GM19351 (cell line): Measurements from ENCODE around the gene MGAM2.
"Not testable (repeated sequence)": the region's sequence is repeated elsewhere in the genome, so short reads cannot be mapped to it uniquely, and the experiment has no call there.

ENCODE experiments used
- ATAC-seq: cut with Tn5 transposase; IDR thresholded peaks from one replicate; pipeline ENCODE4 v1.9.1; 2021; ENCODE audit warnings: mild to moderate bottlenecking, moderate library complexity; ENCODE audit not compliant: unreplicated experiment

Gene MGAM2

DNA sequence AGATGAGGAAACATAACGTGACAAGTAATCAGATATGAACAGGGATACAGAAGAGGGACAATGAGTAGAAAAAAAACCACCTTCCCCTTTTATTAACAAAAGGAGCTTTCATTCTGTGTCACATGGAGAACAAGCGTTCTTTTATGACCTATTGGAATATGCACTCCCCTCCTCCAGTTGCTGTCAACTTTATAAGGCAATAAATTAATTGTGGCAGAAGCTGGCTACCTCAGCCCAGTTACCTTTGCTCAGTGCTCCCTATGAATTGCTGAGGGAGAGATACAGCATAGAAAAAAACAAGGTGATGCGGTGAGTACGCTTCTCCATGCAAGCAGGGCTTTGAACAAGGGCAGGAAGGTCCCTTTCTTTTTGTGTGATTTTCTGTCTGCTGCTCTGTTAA lies at the start of gene MGAM2:
Gene MGAM2, plus strand, starts transcription at position 220 of the 400 bp plus-strand sequence. CDS start 5,156 bp downstream, outside the sequence.
- ATAC-seq: no peak

DNA sequence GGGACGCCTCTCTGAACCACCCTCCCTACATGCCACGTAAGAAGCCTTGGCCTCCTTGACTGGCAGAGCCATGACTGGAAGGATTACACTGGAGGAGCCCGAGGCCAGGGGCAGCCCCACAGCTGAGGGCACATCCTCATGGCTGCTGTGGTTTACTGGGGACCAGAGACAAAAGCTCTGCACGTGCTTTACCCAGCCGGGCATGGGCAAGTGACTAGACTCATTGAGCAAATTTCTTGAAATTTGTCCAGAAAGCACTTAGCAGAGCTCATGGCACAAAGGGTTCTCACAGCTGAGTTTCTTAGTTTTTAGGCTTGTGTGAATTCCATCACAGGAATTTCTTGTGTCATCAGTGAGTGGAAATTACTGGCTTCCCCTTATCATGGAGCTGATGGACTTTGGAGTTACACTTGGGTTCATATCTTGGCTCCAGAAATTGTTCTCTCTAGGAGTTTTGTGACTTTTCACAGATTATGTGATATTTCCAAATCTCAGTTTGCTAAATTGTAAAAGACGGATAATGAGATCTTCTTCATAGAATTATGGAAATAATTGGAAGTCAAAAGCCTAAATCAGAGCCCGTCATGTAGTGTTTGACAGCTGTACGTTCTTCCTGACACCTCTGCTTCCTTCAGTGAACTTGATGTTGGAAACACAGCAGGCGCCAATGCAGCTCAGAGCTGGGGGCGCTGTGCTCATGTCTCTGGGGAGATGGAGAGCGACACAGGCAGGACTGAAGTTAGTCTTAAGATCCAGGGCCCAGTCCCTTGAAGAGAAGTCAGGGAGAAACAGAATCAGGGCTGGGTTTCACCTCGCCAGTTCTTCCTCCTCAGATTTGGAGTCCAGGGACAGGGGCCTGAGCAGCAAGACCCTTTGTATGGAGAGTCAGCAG lies 47.7 kb upstream of the MGAM2 start:
- no peak for ATAC-seq

DNA sequence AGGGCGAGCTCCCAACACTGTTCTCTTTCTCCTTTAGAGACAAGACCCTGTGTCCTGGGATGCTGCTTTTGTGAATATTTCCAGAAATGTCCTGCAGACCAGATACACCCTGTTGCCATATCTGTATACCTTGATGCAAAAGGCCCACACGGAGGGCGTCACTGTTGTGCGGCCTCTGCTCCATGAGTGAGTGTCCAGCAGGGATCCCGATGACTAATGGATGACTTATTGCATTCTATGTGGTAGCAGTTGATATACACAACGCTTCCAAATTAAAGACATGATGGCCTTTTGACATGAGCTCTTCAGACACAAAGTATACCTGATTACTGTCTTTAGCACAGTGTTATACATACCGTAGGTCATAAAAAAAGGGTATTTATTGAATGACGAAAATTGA lies 45.0 kb upstream of the MGAM2 start:
- ATAC-seq: no peak

DNA sequence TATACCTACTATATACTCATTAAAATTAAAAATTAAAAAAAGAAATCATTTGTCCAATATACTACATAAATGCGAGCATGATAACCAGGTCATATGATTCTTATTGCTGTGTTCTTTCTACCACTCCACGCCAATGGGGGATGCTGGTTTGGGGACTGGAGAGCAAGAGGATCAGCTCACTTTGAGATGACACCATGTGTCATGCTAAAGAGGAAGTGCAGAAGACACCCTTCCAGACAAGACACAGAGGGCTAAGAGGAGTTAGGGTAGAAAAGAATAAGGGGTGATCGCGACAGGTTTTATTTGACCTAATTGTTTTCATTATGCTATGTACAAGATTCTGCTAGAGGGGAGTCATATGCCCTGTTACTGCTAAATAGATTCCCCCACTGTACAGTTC lies 33.8 kb upstream of the MGAM2 start:
- no peak for ATAC-seq

DNA sequence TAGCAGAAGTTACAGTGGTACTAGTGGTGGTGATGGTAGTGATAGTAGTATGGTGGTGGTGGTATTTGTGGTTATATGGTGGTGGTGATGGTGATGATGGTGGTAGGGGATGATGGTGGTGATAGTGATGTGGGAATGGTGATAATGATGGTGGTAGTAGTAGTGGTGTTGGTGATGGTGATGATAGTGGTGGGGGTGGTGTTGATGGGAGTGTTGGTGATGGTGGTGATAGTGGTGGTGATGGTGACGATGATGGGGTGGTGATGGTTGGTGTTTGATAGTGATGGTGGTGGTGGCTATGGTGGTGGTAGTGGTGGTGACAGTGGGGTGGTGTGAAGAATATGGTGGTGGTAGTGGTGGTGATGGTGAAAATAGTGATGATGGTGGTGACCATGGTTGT lies 27.9 kb upstream of the MGAM2 start:
- ATAC-seq: no peak

DNA sequence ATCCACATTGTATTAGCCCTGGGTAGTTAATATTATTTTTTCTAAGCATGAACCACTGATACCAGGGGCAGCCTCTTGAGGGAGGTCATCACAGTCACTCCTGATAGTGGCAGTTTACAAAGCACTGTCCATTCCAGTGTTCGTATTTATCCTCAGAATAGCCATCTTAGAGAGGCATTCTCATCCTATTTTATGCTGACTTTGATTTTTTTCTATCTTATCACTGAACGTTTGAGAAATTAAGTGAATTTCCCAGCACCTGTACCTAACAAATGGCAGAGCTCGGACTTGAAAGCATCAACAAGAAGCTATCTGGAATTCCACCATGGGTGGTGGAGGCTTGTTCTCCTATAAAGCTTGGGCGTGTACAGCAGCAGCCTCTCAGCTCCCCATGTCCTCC lies 26.1 kb upstream of the MGAM2 start:
- no peak for ATAC-seq

- ATAC-seq: no peak
These were observed 23.4 kb upstream of the MGAM2 start for GRCh38 chr7:142088022-142088714.

DNA sequence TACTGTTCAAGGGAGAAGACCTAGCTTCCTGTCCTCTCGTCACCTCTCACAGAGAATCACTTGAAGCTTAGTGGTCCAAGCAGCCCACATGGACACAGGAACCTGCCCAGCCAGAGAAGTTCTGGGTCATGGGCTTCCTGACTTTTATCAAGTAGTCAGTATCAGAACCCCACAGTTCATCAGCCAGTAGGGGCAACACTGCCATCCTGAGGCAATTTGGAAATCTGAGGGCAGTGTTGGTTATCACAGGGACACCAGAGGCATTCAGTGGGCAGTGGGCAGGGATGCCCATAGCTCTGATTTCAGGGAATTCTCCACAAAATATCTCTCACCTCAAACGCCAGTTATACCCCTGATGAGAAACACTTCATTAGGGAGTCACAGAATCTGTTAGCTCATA lies 22.5 kb upstream of the MGAM2 start:
- no peak for ATAC-seq

- no peak for ATAC-seq
These were observed 19.6 kb upstream of the MGAM2 start for GRCh38 chr7:142091961-142092360.

DNA sequence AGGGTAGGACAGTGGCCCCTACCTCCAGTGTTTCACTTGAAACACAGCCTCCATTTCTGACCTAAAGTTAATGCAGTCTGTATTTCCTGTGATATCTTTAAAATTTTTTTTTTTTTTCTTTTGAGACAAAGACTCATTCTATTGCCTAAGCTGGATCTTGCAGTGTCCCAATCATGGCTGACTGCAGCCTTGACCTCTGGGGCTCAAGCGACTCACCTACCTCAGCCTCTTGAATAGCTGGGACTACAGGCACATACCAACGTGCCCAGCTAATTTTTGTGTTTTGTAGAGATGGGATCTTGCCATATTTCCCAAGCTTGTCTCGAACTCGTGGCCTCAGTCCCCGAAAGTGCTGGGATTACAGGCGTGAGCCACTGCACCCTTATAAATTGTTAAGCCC lies 16.7 kb upstream of the MGAM2 start:
- ATAC-seq: no peak

DNA sequence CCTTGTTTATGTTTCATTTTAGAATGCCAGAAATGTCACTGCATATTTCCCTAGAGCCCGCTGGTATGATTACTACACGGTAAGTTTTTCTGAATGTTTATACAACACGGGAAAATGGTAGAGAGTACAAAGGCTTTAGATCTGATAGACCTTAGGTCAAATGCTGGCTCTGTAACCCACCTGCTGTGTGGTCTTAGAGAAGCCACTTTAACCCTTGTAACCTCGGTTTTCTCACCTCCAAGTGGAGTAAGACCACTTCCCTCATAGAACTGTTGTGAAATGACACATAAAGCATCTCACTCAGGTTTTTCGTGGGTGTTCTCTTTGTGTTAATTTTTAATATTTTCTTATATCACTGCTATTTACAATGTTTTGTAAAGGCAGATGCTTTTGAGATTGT lies 13.9 kb upstream of the MGAM2 start:
- no peak for ATAC-seq

DNA sequence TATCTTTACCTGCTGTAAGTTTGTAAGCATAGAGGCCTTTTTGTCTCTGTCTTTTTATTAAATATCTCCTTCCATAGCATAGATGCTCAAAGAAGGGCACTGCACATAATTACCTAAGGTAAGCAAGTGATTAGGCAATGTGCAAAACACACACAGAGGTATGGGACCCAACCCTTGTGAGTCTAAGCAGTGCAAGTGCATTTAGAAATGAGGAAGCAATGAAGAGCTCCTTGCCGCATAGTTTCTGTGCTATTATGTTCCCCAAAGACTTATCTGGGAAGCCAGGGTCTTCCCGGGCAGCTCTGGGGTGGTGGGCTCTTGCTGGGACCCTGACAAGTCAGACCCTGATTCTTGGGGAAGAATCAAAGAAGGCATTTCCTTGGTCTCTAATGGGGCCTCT lies 13.5 kb upstream of the MGAM2 start:
- no peak for ATAC-seq

- ATAC-seq: not testable (repeated sequence)
These were observed 12.2 kb upstream of the MGAM2 start for GRCh38 chr7:142099347-142099746.

DNA sequence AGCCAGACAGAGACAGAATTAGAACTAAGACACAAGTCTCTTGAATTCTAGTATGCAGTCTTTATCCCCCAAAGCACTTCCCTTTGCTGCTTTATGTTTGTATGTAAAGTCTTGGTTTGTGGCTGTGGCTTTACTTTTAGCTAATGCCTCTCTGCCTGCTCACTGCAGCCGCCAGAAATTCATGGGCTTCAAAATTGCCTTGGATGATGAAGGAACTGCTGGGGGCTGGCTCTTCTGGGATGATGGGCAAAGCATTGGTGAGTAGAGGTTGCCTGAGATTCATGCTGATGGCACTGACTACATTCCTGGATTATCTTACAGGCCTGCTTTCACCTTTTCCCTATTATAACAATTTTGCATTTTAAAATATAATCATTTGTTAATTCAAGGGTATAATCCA lies 10.9 kb upstream of the MGAM2 start:
- ATAC-seq: no peak

GRCh38 chr7:142101794-142102193 lies 9.7 kb upstream of the MGAM2 start:
- ATAC-seq: not testable (repeated sequence)

- no peak for ATAC-seq
These were observed 6.7 kb upstream of the MGAM2 start for GRCh38 chr7:142104550-142105527.

DNA sequence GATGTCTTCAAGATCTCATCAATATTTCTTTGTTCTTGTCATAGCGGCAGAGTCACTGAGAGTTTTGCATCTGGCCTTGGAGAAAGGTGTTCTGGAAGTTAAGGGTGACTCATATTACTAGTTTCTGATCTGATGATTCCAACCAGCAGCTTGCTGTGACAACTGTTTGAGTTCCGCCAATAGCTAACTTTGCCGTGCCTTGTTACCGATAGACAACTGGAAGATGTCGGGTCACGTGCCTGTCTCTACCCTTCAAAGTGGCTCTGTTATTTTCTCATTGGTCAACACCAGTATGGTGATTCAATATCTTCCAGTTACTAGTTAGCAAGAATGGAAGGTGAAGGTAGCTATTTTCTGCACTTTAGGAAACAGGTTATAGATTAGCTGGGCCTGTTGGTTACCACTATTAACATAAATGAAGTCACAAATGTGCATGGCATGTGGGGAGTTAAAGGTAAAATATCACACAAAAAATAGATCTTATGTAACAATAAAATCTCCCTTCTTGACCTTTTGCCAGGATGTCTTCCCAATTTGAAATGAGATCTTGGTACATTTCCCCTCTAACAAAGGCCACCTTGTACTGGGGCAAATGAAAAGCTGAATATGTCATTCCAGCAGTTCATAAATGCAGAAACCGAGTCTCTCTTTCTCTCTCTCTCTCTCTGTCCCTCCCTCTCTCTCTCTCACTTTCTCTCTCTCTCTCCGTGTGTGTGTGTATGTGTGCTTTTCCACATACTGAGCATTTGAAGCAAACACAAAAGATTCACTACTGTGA lies 2.6 kb upstream of the MGAM2 start:
- no peak for ATAC-seq

GRCh38 chr7:142110098-142110497 lies 1.4 kb upstream of the MGAM2 start:
- no peak for ATAC-seq

GRCh38 chr7:142110638-142111037 lies 880 bp upstream of the MGAM2 start:
- ATAC-seq: no peak

DNA sequence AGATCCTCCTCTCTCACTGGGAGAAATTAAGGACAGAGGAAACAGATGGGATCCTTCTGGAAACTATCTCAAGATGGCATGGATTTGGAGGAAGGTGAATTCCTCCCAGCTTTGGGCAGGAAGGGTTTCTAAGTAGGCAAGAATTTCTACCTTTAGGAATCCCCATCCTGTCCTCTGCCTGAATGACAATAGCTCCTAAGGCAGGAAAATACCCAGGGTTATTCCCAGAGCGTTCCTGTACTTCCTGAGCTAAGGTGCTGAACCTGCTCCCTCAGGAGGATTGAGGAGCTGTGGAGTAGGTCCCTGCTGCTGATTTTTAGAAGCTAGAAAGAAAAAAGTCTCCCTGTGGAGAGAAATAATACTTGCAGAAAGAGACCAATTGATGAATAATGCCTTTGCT lies 568 bp downstream of the MGAM2 start:
- no peak for ATAC-seq
